IMR-90 (cell line): ENCODE results near the gene ATP5PD. TPM values are rescaled to one million over a fixed set of nuclear protein-coding genes. Genes with fewer than 3 reads are reported as not detected.
A peak's percentile ranks its signal among the peaks of the same experiment; 100 is the strongest.
"Not testable (repeated sequence)": the region's sequence is repeated elsewhere in the genome, so short reads cannot be mapped to it uniquely, and the experiment has no call there.

Source experiments
- ATAC-seq: fragments of 200-7000 bp; cut with Tn5 transposase; 2 replicates; pipeline ENCODE4 v1.9.1; 2020; ENCODE audit warnings: low read depth, mild to moderate bottlenecking, moderate library complexity
- BruUV-seq: library from RNA; stranded (reverse); fragments of 400-500 nt; replicated peaks from 2 replicates; lab custom pipeline; 2021; lab: Mats Ljungman, UMichigan
- CTCF ChIA-PET: fragments of 300-600 bp; formaldehyde crosslinking; extraction: SDS; loops from one replicate; lab custom pipeline; 2021; ENCODE audit warnings: antibody characterized with exemption; lab: Yijun Ruan, JAX
- POLR2A ChIA-PET: fragments of 300-600 bp; sonication (Branson Sonifier 250); formaldehyde crosslinking; loops from one replicate; lab custom pipeline; 2022; ENCODE audit warnings: antibody characterized with exemption; ENCODE audit not compliant: unreplicated experiment; lab: Charles Lee
- DNase-seq: peaks from one replicate; pipeline ENCODE4 v3.0.0; 2013
- H2AFZ ChIP-seq: replicated peaks from 2 replicates; pipeline ENCODE3; 2013; ENCODE audit warnings: low read length, mild to moderate bottlenecking; ENCODE audit not compliant: poor library complexity
- H2AK5ac ChIP-seq: 2 replicates; pipeline ENCODE4 v1.6.1; 2013; ENCODE audit warnings: low read depth, low read length, inconsistent platforms
- H2AK9ac ChIP-seq: replicated peaks from 2 replicates; pipeline ENCODE3; 2013; ENCODE audit warnings: mild to moderate bottlenecking, low read depth, low read length, moderate library complexity; ENCODE audit not compliant: poor library complexity
- H2BK120ac ChIP-seq: 2 replicates; pipeline ENCODE4 v1.6.1; 2013; ENCODE audit warnings: low read depth, low read length, inconsistent platforms
- H2BK15ac ChIP-seq: 3 replicates; pipeline ENCODE4 v1.6.1; 2013; ENCODE audit warnings: low read depth, low read length, inconsistent platforms
- H2BK20ac ChIP-seq: 2 replicates; pipeline ENCODE4 v1.6.1; 2013; ENCODE audit warnings: low read depth, mild to moderate bottlenecking, inconsistent platforms, low read length, moderate library complexity
- H2BK5ac ChIP-seq: 2 replicates; pipeline ENCODE4 v1.6.1; 2013; ENCODE audit warnings: mild to moderate bottlenecking, low read depth, low read length, inconsistent platforms; ENCODE audit not compliant: poor library complexity, severe bottlenecking
- H3K14ac ChIP-seq: replicated peaks from 2 replicates; pipeline ENCODE4 v1.6.1; 2013; ENCODE audit warnings: low read depth, low read length, inconsistent platforms
- H3K18ac ChIP-seq: 2 replicates; pipeline ENCODE4 v1.6.1; 2013; ENCODE audit warnings: low read depth, low read length, control low read depth
- H3K23ac ChIP-seq: 2 replicates; pipeline ENCODE4 v1.6.1; 2013; ENCODE audit warnings: low read depth, low read length, inconsistent platforms
- H3K27ac ChIP-seq: 2 replicates; pipeline ENCODE4 v1.5.1; 2013; ENCODE audit warnings: mild to moderate bottlenecking, control low read depth, low read length; ENCODE audit not compliant: insufficient read depth
- H3K27me3 ChIP-seq: 2 replicates; pipeline ENCODE4 v1.6.1; 2013; ENCODE audit warnings: low read length; ENCODE audit not compliant: control insufficient read depth, insufficient read depth
- H3K36me3 ChIP-seq: 2 replicates; pipeline ENCODE4 v1.6.1; 2013; ENCODE audit warnings: low read length, mixed read lengths; ENCODE audit not compliant: control insufficient read depth, insufficient read depth
- H3K4ac ChIP-seq: 2 replicates; pipeline ENCODE4 v1.6.1; 2013; ENCODE audit warnings: low read depth, low read length, inconsistent platforms
- H3K4me1 ChIP-seq: 2 replicates; pipeline ENCODE4 v1.6.1; 2013; ENCODE audit warnings: low read length, mixed read lengths; ENCODE audit not compliant: control insufficient read depth, insufficient read depth
- H3K4me2 ChIP-seq: 2 replicates; pipeline ENCODE4 v1.6.1; 2013; ENCODE audit warnings: low read depth, mild to moderate bottlenecking, control low read depth, low read length, moderate library complexity
- H3K4me3 ChIP-seq: 2 replicates; pipeline ENCODE4 v1.5.1; 2013; ENCODE audit warnings: low read depth, mild to moderate bottlenecking, control low read depth, low read length, moderate library complexity; ENCODE audit not compliant: insufficient read depth
- H3K56ac ChIP-seq: 2 replicates; pipeline ENCODE4 v1.6.1; 2013; ENCODE audit warnings: low read length, inconsistent platforms; ENCODE audit not compliant: insufficient read depth; ENCODE audit errors: extremely low read depth
- H3K79me1 ChIP-seq, 2 experiments: 2 replicates each; pipeline ENCODE4 v1.6.1; 2013; ENCODE audit warnings: low read length in 2 of 2, inconsistent platforms in 1 of 2, low read depth in 1 of 2
- H3K9ac ChIP-seq: 2 replicates; pipeline ENCODE4 v1.6.1; 2013; ENCODE audit warnings: low read depth, low read length, control low read depth
- H3K9me1 ChIP-seq: 2 replicates; pipeline ENCODE4 v1.6.1; 2013; ENCODE audit warnings: low read length, inconsistent platforms; ENCODE audit not compliant: insufficient read depth
- H3K9me3 ChIP-seq: 2 replicates; pipeline ENCODE4 v1.6.1; 2013; ENCODE audit warnings: low read length; ENCODE audit not compliant: control insufficient read depth, insufficient read depth
- H4K20me1 ChIP-seq: 2 replicates; pipeline ENCODE4 v1.6.1; 2013; ENCODE audit warnings: low read length, inconsistent platforms; ENCODE audit not compliant: insufficient read depth
- H4K5ac ChIP-seq: 2 replicates; pipeline ENCODE4 v1.6.1; 2013; ENCODE audit warnings: mild to moderate bottlenecking, low read depth, low read length, control low read depth
- H4K8ac ChIP-seq, 2 experiments: 2 replicates each; pipeline ENCODE4 v1.6.1; 2013; ENCODE audit warnings: low read depth in 2 of 2, low read length in 2 of 2, control low read depth in 1 of 2, inconsistent platforms in 1 of 2
- H4K91ac ChIP-seq: 2 replicates; pipeline ENCODE4 v1.6.1; 2013; ENCODE audit warnings: low read depth, low read length, inconsistent platforms; ENCODE audit not compliant: insufficient read depth
- ELK1 ChIP-seq: fragments of 150-350 bp; IDR thresholded peaks from 2 replicates; pipeline ENCODE4 v1.6.1; 2016; ENCODE audit warnings: low read depth, mild to moderate bottlenecking, low read length, moderate library complexity, borderline replicate concordance
- MAFK ChIP-seq: IDR thresholded peaks from 2 replicates; pipeline ENCODE4 v1.6.1; 2012; ENCODE audit warnings: low read depth, low read length, improper control_type of control experiment
- WGBS, 2 experiments: methylation state at CpG; one replicate each; pipeline versions ENCODE4 v1.1.5 to v1.1.7; 2013; ENCODE audit warnings: missing lambda C conversion rate in 2 of 2; ENCODE audit not compliant: insufficient read length in 1 of 2; ENCODE audit errors: extremely low coverage in 2 of 2; 5-methylcytosine and 5-hydroxymethylcytosine counted together
- dilution Hi-C: fragments of 300-500 bp; cut with HindIII; formaldehyde crosslinking; loops from one replicate; pipeline ENCODE4 v1.14.3; 2018; ENCODE audit warnings: low sequenced_read_pairs; ENCODE audit not compliant: unreplicated experiment
- in situ Hi-C: fragments of 300-500 bp; cut with MboI; formaldehyde crosslinking; loops from 3 replicates; pipeline ENCODE4 v1.14.3; 2019; ENCODE audit warnings: low sequenced_read_pairs, inconsistent platforms, mixed read lengths
- intact Hi-C: fragments of 100-400 bp; cut with micrococcal nuclease; formaldehyde crosslinking; loops from 2 replicates; pipeline ENCODE4 v1.10.0; 2022
- polyA plus RNA-seq, 3 experiments: library from polyadenylated mRNA; depleted of rRNA; stranded (reverse); fragments of >200 nt; gene quantifications; 2 replicates each; pipeline ENCODE4 v1.2.3, GENCODE V29; 2012; ENCODE audit warnings: low replicate concordance in 1 of 3
- total RNA-seq: library from RNA; depleted of rRNA; stranded (reverse); fragments of >200 nt; gene quantifications from 2 replicates; pipeline ENCODE4 v1.2.3, GENCODE V29; 2012

Gene ATP5PD
- total and polyA plus RNA-seq, 2 of the 4 experiments (the other 2 are of a cell fraction): 373 to 425 TPM

DNA sequence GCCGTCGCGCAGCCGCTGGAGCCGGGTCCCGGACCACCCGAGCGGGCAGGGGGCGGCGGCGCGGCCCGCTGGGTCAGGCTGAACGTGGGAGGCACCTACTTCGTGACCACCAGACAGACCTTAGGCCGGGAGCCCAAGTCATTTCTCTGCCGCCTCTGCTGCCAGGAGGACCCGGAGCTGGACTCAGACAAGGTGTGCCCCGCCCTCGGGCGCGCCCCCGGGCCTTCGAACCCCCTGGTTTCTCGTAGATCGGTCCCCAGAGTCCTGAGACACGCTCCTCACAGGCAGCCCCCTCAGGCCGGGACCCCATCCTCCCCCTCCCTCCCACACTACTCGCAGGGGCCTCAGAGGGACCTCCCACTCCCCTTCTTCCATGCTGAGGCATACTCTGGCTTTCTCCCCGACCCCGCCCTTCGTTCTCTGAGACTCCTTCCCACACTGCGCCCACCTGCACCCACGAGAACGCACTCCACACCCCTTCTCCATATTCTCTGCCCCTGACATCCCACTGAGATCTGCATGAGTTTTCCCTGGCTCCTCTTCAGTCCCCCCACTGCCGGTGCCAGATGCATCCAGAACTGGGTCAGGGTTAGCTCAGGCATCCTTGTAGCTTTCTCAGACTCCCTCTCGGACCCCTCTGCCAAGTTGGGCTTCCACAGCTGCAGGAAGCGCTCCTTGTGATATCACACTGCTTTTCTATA is 779 bp upstream of the ATP5PD start (continued):
- TF ChIP-seq ELK1 (no peak), MAFK (no peak)

GRCh38 chr17:75045946-75046406 is 793 bp downstream of the ATP5PD start:
- H4K91ac ChIP-seq, dilution Hi-C loops, H3K9me3 ChIP-seq, H3K27me3 ChIP-seq, CTCF ChIA-PET, H2AK9ac ChIP-seq, BruUV-seq, H3K9me1 ChIP-seq, H2AFZ ChIP-seq, H4K5ac ChIP-seq, H3K18ac ChIP-seq, POLR2A ChIA-PET, H2AK5ac ChIP-seq, H4K20me1 ChIP-seq, H2BK15ac ChIP-seq, DNase-seq, H3K23ac ChIP-seq, H2BK5ac ChIP-seq, H3K4me1 ChIP-seq, H2BK20ac ChIP-seq, in situ Hi-C loops, H2BK120ac ChIP-seq, ATAC-seq: not testable (repeated sequence)
- H3K14ac ChIP-seq: peak overlapping the region; percentile 93; the same call in 1 of the 2 replicates
- H3K4me3 ChIP-seq: peak overlapping the region; percentile 92
- peak overlapping the region; percentile 41; the same call in 1 of the 2 replicates for H3K4ac ChIP-seq
- peaks cover 10% of the 10 kb centered on the region for H3K36me3 ChIP-seq
- H3K27ac ChIP-seq: peak overlapping the region; percentile 95
- H4K8ac ChIP-seq: peak overlapping the region; percentile 82 to 88; a peak in 1 of 4 replicates
- H3K9ac ChIP-seq: peak overlapping the region; percentile 91
- no CpG with 5 or more reads among the region's 25 CpGs for WGBS, 2 experiments
- intact Hi-C loops: loop anchor here (1.0 to 5.0 kb wide), 2 partner anchors 11 to 84 kb away; no protein-coding TSS in a partner anchor
- peak overlapping the region; percentile 94 for H3K4me2 ChIP-seq
- peak overlapping the region; percentile 50; the same call in 1 of the 2 replicates for H3K56ac ChIP-seq
- H3K79me1 ChIP-seq: peaks cover 26 to 59% of the 10 kb centered on the region in 2 experiments
